Type B pancreatic cell (in vitro differentiated cells): ENCODE data around the gene SLC26A3. TPM values are rescaled to one million over a fixed set of nuclear protein-coding genes. Genes with fewer than 3 reads are reported as not detected.

Experiments
- DNase-seq: peaks from one replicate; pipeline ENCODE4 v3.0.0; 2021; ENCODE audit warnings: mixed read lengths; ENCODE audit not compliant: unreplicated experiment; ENCODE audit errors: extremely low spot score
- H3K27ac Mint-ChIP-seq: 2 replicates; pipeline ENCODE4 v1.8.0; 2021; ENCODE audit warnings: mild to moderate bottlenecking, mixed read lengths
- H3K27me3 Mint-ChIP-seq: 2 replicates; pipeline ENCODE4 v1.8.0; 2021; ENCODE audit warnings: mixed read lengths
- H3K36me3 Mint-ChIP-seq: 2 replicates; pipeline ENCODE4 v1.8.0; 2021; ENCODE audit warnings: mixed read lengths
- H3K4me1 Mint-ChIP-seq: one replicate; pipeline ENCODE4 v1.8.0; 2021; ENCODE audit warnings: mixed read lengths; ENCODE audit not compliant: unreplicated experiment
- H3K4me3 Mint-ChIP-seq: 2 replicates; pipeline ENCODE4 v1.8.0; 2021; ENCODE audit warnings: mild to moderate bottlenecking, mixed read lengths
- H3K9me3 Mint-ChIP-seq: 2 replicates; pipeline ENCODE4 v1.8.0; 2021; ENCODE audit warnings: mixed read lengths
- CTCF ChIP-seq: fragments of 200-600 bp; sonication (generic); conservative IDR thresholded peaks from 2 replicates; pipeline ENCODE4 v1.5.0; 2021; ENCODE audit warnings: antibody characterized with exemption, mild to moderate bottlenecking
- total RNA-seq: library from RNA; stranded (reverse); gene quantifications from 2 replicates; pipeline ENCODE4 v1.2.1, GENCODE V29; 2021; ENCODE audit warnings: low replicate concordance

The SLC26A3 gene
- total RNA-seq, 1 donor from 2014 or later, result 4.7 TPM

GRCh38 chr7:107751113-107751512 lies 51.9 kb downstream of the SLC26A3 start:
- DNase-seq, result no peak
- H3K4me3 Mint-ChIP-seq, result no peak overlapping the region
- H3K36me3 Mint-ChIP-seq, result peaks cover 17% of the 10 kb centered on the region
- TF ChIP-seq CTCF, result no peak
- H3K27ac Mint-ChIP-seq, result no peak overlapping the region
- no peaks in the 10 kb centered on the region for H3K4me1 Mint-ChIP-seq
- H3K27me3 Mint-ChIP-seq, result no peaks in the 10 kb centered on the region
- H3K9me3 Mint-ChIP-seq, result no peaks in the 10 kb centered on the region

GRCh38 chr7:107746006-107746405 lies 57.0 kb downstream of the SLC26A3 start:
- H3K27ac Mint-ChIP-seq, result peak overlapping the region; percentile 10
- no peak for DNase-seq
- H3K36me3 Mint-ChIP-seq, result peaks cover 7% of the 10 kb centered on the region
- H3K4me3 Mint-ChIP-seq, result peak overlapping the region; percentile 65
- peaks cover 13% of the 10 kb centered on the region for H3K4me1 Mint-ChIP-seq
- peaks cover 2% of the 10 kb centered on the region for H3K27me3 Mint-ChIP-seq
- TF ChIP-seq CTCF, result no peak
- H3K9me3 Mint-ChIP-seq, result no peaks in the 10 kb centered on the region

- DNase-seq, result no peak
- H3K4me1 Mint-ChIP-seq, result peaks cover 13% of the 10 kb centered on the region
- H3K27me3 Mint-ChIP-seq, result peaks cover 13% of the 10 kb centered on the region
- H3K27ac Mint-ChIP-seq, result peak overlapping the region; percentile 98
- no peaks in the 10 kb centered on the region for H3K9me3 Mint-ChIP-seq
- no peaks in the 10 kb centered on the region for H3K36me3 Mint-ChIP-seq
- TF ChIP-seq CTCF, result no peak
- peak overlapping the region; percentile 98 for H3K4me3 Mint-ChIP-seq
These were observed 58.7 kb downstream of the SLC26A3 start for GRCh38 chr7:107744345-107744750.

GRCh38 chr7:107743567-107744344 lies 59.3 kb downstream of the SLC26A3 start, which contains the start of gene CBLL1:
Gene CBLL1, plus strand, starts transcription at chr7:107744142. Its CDS starts 22 bp downstream, at chr7:107744164.
- DNase-seq, result peak; percentile 97
- H3K9me3 Mint-ChIP-seq, result no peaks in the 10 kb centered on the region
- H3K27ac Mint-ChIP-seq, result peak within 1 kb of the TSS; percentile 98
- TF ChIP-seq CTCF, result peak; percentile 77
- peaks cover 16% of the 10 kb centered on the region for H3K27me3 Mint-ChIP-seq
- peaks cover 13% of the 10 kb centered on the region for H3K4me1 Mint-ChIP-seq
- no peaks in the 10 kb centered on the region for H3K36me3 Mint-ChIP-seq
- peak within 1 kb of the TSS; percentile 98 for H3K4me3 Mint-ChIP-seq

- Mint-ChIP-seq H3K4me3 (peak overlapping the region; percentile 98), H3K4me1 (peaks cover 13% of the 10 kb centered on the region), H3K27ac (peak overlapping the region; percentile 98), H3K36me3 (no peaks in the 10 kb centered on the region), H3K9me3 (no peaks in the 10 kb centered on the region), H3K27me3 (peaks cover 22% of the 10 kb centered on the region)
- DNase-seq, result no peak
- no peak for TF ChIP-seq CTCF
These were observed 60.1 kb downstream of the SLC26A3 start for GRCh38 chr7:107742678-107743566.
